RWPE1 (cell line): Measurements from ENCODE around the gene LMAN2.

Experiments used
- CTCF ChIA-PET: fragments of 350-600 bp; sonication (Branson Sonifier 250); formaldehyde crosslinking; extraction: SDS; loops from one replicate; lab custom pipeline; 2021; lab: Yijun Ruan, JAX
- POLR2A ChIA-PET: fragments of 400-600 bp; formaldehyde crosslinking; extraction: SDS; loops from one replicate; lab custom pipeline; 2020; ENCODE audit warnings: antibody characterized with exemption; ENCODE audit not compliant: low non-redundant PET; lab: Yijun Ruan, JAX
- DNase-seq: peaks from one replicate; pipeline ENCODE4 v3.0.0; 2012; ENCODE audit warnings: low spot score
- H3K27ac ChIP-seq: fragments of 450-650 bp; 2 replicates; pipeline ENCODE4 v1.5.1; 2017
- TF ChIP-seq, protein P1 (sequence below): fragments of 450-650 bp; conservative IDR thresholded peaks from 2 replicates; pipeline ENCODE4 v1.5.1; 2017; ENCODE audit warnings: low read depth, mild to moderate bottlenecking

The LMAN2 gene

DNA sequence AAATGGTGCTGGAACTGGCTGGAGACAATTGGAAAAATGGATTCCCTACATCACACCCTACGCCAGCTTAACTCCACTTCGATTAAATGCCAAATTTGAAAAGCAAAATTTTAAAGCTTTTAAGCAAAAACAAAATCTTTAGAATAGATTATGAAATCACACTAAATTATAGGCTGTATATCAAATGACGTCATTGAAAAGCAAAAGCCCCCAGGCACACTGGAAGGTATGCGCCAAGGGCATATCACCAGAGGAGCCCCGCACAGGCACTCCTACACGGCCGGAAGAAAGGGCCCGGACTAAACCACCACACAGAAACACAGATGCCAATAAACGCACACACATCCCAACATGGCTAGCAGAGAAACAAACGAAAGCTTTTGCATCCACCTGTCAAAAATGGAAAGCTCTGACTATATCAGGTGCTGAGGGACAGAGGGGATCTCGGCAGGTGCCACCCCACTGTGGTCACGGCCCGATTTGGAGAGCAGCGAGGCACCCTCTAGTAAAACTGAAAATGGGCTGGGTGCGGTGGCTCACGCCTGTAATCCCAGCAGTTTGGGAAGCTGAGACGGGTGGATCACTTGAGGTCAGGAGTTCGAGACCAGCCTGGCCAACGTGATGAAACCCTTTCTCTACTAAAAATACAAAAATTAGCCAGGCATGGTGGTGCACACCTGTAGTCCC is 22.8 kb downstream of the LMAN2 start:
- TF ChIP-seq, protein P1, sequence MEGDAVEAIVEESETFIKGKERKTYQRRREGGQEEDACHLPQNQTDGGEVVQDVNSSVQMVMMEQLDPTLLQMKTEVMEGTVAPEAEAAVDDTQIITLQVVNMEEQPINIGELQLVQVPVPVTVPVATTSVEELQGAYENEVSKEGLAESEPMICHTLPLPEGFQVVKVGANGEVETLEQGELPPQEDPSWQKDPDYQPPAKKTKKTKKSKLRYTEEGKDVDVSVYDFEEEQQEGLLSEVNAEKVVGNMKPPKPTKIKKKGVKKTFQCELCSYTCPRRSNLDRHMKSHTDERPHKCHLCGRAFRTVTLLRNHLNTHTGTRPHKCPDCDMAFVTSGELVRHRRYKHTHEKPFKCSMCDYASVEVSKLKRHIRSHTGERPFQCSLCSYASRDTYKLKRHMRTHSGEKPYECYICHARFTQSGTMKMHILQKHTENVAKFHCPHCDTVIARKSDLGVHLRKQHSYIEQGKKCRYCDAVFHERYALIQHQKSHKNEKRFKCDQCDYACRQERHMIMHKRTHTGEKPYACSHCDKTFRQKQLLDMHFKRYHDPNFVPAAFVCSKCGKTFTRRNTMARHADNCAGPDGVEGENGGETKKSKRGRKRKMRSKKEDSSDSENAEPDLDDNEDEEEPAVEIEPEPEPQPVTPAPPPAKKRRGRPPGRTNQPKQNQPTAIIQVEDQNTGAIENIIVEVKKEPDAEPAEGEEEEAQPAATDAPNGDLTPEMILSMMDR = no peak
- ChIA-PET POLR2A (no interaction called here), CTCF (interaction anchor here (0.9 to 2.0 kb wide), 2 partner anchors 10 to 11 kb away, joined by 4 to 8 read pairs; no protein-coding TSS in a partner anchor)
- no peak for DNase-seq
- H3K27ac ChIP-seq = peak overlapping the region; percentile 44; the same call in 1 of the 2 replicates

DNA sequence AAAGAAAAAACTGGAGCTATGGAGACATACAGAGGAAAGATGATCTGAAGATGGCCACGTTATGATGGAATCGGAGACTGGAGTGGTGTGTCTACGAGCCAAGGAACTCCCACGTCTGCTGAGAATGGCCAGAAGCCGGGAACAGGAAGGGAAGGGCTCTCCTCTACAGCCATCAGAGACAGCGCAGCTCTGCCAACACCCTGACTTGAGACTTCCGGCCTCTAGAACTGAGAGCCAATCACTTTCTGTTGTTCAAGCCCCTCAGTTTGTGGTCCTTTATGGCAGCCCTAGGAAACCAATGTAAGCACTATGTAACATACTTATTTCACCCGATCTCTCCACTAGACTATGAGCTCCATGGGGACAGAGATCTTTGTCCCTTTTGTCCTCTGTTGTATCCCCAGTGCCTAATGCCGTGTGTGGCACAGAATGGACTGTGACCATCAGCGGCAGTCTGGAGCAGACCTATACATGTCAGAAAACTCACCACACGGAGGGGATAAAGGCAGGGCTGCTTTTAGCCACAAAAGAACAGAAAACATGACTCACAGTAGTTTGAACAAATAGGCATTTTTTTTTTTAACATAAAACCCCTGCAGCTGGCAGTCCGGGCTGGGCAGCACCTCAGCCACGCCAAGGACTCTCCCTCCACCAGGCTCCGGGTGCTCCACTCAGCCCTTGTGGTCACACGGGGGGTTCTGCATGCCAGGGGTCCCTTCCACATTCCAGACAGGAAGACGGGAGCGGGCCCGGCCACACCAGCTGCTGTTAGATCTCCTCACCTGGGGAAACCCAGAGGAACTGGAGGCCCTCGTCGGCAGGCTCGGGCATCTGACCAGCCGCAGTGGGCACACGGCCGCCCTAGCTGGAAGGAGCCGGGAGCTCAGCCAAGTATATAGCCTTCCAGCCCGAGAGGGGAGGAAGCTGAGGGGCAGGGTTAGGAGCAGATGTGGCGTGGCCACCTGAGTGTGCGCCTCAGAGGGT is 23.6 kb downstream of the LMAN2 start:
- H3K27ac ChIP-seq = peak overlapping the region; percentile 44

DNA sequence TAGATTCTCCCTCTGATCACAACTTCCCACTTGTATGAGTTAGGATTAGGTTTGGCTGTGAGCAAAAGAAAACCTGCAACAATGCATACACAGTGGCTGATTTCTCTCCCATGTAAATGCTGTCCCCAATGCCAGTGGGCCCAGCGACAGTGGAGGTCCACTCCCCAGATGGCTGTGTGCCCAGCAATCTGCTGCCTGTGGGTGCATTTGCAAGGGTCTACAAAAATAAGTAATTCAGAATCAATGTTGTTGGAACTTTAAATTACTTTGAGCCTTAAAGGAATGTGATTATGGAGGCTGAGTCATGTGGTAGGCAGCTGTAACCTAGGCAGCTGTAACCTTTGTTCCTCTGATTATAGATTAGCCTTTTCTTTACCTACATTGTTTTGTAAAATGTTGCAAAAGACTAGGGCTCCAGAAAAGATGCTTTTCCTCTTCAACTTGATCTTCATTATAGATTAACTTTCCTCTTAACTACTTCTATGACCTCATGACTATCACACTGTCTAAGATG is 25.5 kb downstream of the LMAN2 start:
- TF ChIP-seq, protein P1 = no peak
- CTCF ChIA-PET = interaction anchor here (0.6 kb wide), 1 partner anchor 10 kb away, joined by 3 read pairs; no protein-coding TSS in a partner anchor
- no peak for DNase-seq
- POLR2A ChIA-PET = no interaction called here
- peak overlapping the region; percentile 17; the same call in 1 of the 2 replicates for H3K27ac ChIP-seq

More for the DNA sequence above, 23.6 kb downstream of the LMAN2 start:
- POLR2A ChIA-PET = interaction anchor here (0.5 kb wide), 1 partner anchor 19 kb away, joined by 3 read pairs; no protein-coding TSS in a partner anchor
- TF ChIP-seq, protein P1 = no peak
- DNase-seq = peak; percentile 29
- CTCF ChIA-PET = interaction anchor here (0.6 to 2.0 kb wide), 3 partner anchors 10 to 18 kb away, joined by 4 to 8 read pairs (median 4); no protein-coding TSS in a partner anchor

DNA sequence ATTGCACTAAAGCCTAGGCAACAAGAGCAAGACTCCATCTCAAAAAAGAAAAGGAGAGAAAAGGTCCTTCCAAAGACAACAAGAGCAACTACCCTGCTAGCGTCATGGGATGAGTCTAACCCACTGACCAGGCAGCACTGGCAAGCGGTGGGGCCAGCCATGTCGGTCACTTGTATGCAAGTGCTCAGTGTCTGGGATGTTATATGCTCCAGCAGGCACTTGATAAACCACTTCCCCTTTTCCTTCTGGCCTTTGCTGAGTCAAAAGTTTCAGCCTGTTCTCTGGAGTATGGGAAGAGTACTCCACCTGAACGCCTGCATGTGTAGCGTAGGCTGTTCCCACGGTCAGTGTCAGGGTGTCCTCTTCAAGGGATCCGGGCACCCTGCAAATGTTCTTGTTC is 30.6 kb downstream of the LMAN2 start:
- CTCF ChIA-PET = no interaction called here

DNA sequence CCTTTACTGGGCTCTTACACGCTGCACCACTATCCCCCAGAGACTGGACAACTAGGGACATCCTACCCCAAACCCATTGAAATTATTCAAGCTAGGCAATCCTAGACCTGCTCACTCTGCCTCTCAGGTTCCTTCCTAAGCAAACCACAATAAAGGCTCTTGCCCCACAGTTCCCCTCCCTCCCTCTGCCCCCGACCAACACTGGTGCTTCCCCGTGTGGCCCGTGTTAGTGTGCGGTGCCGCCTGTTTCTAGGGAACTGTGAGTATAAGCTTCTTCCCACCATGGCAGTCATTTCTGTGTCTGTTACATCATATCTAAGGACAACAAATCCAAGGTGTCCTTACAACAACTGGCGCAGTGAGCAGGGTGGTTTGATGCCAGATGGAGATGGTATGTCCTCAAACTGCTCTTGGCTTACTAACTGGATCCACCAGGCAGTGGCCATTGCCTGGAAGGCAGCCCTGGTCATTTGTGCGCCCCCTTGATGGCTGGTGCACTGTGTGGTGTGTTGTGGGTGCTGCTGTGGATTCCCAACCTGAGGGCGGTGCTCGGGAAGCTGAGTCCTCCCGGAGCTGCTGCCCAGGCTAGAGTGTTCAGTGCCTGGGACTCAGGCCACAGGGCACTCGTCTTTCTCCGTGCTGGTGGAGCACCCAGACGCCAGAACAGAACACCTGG is 31.4 kb downstream of the LMAN2 start:
- ChIA-PET CTCF (interaction anchor here (0.7 to 1.3 kb wide), 3 partner anchors 63 to 755 kb away, joined by 3 to 5 read pairs (median 3); no protein-coding TSS in a partner anchor), POLR2A (no interaction called here)
- TF ChIP-seq, protein P1 = no peak
- DNase-seq = no peak
- no peak overlapping the region for H3K27ac ChIP-seq

More for the DNA sequence above, 30.6 kb downstream of the LMAN2 start:
- POLR2A ChIA-PET = no interaction called here
- TF ChIP-seq, protein P1 = no peak
- no peak for DNase-seq
- no peak overlapping the region for H3K27ac ChIP-seq
